ENCODE results near the gene CCT5. TPM values are rescaled to one million over a fixed set of nuclear protein-coding genes. Genes with fewer than 3 reads are reported as not detected.
"Not testable (repeated sequence)": the region's sequence is repeated elsewhere in the genome, so short reads cannot be mapped to it uniquely, and the experiment has no call there.

The CCT5 gene
- total and polyA plus RNA-seq, 2 donors from 2014 or later: 130 to 136 TPM

DNA sequence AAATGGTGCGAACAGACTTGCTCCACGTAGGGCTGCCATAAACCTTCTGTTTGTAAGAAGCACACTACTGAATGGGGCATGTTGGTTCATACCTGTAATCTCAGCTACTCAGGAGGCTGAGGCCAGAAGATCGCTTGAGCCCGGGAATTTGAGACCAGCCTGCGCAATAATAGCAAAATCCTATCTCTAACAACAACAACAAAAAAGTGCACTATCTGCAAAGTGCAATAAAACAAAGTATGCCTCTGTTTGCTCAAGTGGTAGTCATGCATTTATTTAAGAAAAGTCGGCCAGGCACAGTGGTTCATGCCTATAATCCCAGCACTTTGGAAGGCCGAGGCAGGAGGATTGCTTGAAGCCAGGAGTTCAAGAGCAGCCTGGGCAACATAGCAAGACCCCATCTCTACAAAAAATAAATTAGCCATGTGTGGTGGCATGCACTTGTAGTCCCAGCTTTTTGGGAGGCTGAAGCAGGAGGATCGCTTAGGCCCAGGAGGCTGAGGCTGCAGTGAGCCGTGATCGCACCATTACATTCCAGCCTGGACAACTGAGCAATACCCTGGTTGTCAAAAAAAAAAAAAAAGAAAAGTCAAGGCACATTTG lies 5.6 kb upstream of the CCT5 start:
- TF ChIP-seq, protein P1, sequence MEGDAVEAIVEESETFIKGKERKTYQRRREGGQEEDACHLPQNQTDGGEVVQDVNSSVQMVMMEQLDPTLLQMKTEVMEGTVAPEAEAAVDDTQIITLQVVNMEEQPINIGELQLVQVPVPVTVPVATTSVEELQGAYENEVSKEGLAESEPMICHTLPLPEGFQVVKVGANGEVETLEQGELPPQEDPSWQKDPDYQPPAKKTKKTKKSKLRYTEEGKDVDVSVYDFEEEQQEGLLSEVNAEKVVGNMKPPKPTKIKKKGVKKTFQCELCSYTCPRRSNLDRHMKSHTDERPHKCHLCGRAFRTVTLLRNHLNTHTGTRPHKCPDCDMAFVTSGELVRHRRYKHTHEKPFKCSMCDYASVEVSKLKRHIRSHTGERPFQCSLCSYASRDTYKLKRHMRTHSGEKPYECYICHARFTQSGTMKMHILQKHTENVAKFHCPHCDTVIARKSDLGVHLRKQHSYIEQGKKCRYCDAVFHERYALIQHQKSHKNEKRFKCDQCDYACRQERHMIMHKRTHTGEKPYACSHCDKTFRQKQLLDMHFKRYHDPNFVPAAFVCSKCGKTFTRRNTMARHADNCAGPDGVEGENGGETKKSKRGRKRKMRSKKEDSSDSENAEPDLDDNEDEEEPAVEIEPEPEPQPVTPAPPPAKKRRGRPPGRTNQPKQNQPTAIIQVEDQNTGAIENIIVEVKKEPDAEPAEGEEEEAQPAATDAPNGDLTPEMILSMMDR (IDR thresholded peaks at IDR 0.05; ENCODE audit: borderline replicate concordance, extremely low read depth, insufficient read depth): no peak
- intact Hi-C loops (cut with DNase I): no loop called here
- Histone ChIP-seq H3K4me1 (ENCODE audit: control insufficient read depth in 2 of 3, insufficient read depth in 2 of 3, low read depth in 1 of 3, low read length in 3 of 3) (peaks cover 0 to 8% (median 7%) of the 10 kb centered on the region in 3 donors), H3K4me3 (ENCODE audit: low read length in 3 of 3) (no peak overlapping the region), H3K9me3 (ENCODE audit: control insufficient read depth in 2 of 3, insufficient read depth in 1 of 3, low read length in 3 of 3) (no peaks in the 10 kb centered on the region), H3K27ac (ENCODE audit: low read depth in 2 of 2, low read length in 2 of 2) (no peak overlapping the region), H3K9ac (ENCODE audit: low read length in 3 of 3) (no peak overlapping the region), H3K36me3 (ENCODE audit: control insufficient read depth in 2 of 3, insufficient read depth in 3 of 3, low read length in 3 of 3) (no peaks in the 10 kb centered on the region), H3K27me3 (ENCODE audit: control insufficient read depth, insufficient read depth, low read length) (no peaks in the 10 kb centered on the region)
- DNase-seq: no peak
- no peak for FAIRE-seq

DNA sequence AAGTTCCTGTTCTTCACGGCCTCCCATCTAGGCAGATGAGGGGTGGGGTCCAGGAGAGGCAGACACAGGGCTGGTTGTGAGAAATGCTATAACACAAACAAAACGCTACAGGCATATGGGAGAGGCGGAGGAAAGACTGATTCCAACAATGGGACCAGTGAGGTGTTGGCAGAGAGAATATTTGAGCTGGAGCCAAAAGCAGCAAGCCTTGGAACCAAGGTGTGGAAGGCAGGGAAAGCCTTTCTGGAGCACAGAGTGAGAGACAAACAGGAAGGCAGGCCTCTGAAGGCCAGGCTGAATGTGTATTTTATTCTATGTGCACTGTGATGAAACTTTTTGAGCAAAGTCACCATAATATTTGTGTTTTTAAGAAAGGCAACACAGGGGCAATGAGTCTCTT lies 3.3 kb upstream of the CCT5 start:
- FAIRE-seq (no peak), DNase-seq (no peak)
- Histone ChIP-seq H3K4me3 (ENCODE audit: low read length in 3 of 3) (no peak overlapping the region), H3K9me3 (ENCODE audit: control insufficient read depth in 2 of 3, insufficient read depth in 1 of 3, low read length in 3 of 3) (no peaks in the 10 kb centered on the region), H3K27ac (ENCODE audit: low read depth in 2 of 2, low read length in 2 of 2) (no peak overlapping the region), H3K4me1 (ENCODE audit: control insufficient read depth in 2 of 3, insufficient read depth in 2 of 3, low read depth in 1 of 3, low read length in 3 of 3) (peaks cover 0 to 17% (median 16%) of the 10 kb centered on the region in 3 donors), H3K27me3 (ENCODE audit: control insufficient read depth, insufficient read depth, low read length) (no peaks in the 10 kb centered on the region), H3K9ac (ENCODE audit: low read length in 3 of 3) (no peak overlapping the region), H3K36me3 (ENCODE audit: control insufficient read depth in 2 of 3, insufficient read depth in 3 of 3, low read length in 3 of 3) (no peaks in the 10 kb centered on the region)
- TF ChIP-seq, protein P1 (IDR thresholded peaks at IDR 0.05; ENCODE audit: borderline replicate concordance, extremely low read depth, insufficient read depth): no peak
- intact Hi-C loops (cut with DNase I): no loop called here

DNA sequence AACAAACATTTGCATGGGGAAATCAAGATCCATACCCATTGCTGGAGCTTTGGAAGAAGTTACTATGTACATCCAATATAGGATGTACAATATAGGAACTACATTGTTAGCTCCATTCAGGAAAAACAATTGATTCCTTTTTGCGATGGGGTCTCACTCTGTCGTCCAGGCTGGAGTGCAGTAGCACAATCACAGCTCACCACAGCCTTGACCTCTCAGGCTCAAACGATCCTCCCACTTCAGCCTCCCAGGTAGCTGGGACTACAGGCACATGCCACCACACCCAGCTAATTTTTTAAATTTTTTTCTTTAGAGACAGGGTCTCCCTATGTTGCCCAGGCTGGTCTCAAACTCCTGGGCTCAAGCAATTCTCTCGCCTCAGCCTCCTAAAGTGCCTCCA lies 2.9 kb upstream of the CCT5 start:
- H3K4me3 ChIP-seq (ENCODE audit: low read length in 3 of 3); intact Hi-C loops (cut with DNase I); DNase-seq; FAIRE-seq; H3K9me3 ChIP-seq (ENCODE audit: control insufficient read depth in 2 of 3, insufficient read depth in 1 of 3, low read length in 3 of 3); H3K36me3 ChIP-seq (ENCODE audit: control insufficient read depth in 2 of 3, insufficient read depth in 3 of 3, low read length in 3 of 3); H3K9ac ChIP-seq (ENCODE audit: low read length in 3 of 3); H3K27ac ChIP-seq (ENCODE audit: low read depth in 2 of 2, low read length in 2 of 2); H3K27me3 ChIP-seq (ENCODE audit: control insufficient read depth, insufficient read depth, low read length): not testable (repeated sequence)
- peaks cover 0 to 19% (median 18%) of the 10 kb centered on the region in 3 donors for H3K4me1 ChIP-seq (ENCODE audit: control insufficient read depth in 2 of 3, insufficient read depth in 2 of 3, low read depth in 1 of 3, low read length in 3 of 3)

DNA sequence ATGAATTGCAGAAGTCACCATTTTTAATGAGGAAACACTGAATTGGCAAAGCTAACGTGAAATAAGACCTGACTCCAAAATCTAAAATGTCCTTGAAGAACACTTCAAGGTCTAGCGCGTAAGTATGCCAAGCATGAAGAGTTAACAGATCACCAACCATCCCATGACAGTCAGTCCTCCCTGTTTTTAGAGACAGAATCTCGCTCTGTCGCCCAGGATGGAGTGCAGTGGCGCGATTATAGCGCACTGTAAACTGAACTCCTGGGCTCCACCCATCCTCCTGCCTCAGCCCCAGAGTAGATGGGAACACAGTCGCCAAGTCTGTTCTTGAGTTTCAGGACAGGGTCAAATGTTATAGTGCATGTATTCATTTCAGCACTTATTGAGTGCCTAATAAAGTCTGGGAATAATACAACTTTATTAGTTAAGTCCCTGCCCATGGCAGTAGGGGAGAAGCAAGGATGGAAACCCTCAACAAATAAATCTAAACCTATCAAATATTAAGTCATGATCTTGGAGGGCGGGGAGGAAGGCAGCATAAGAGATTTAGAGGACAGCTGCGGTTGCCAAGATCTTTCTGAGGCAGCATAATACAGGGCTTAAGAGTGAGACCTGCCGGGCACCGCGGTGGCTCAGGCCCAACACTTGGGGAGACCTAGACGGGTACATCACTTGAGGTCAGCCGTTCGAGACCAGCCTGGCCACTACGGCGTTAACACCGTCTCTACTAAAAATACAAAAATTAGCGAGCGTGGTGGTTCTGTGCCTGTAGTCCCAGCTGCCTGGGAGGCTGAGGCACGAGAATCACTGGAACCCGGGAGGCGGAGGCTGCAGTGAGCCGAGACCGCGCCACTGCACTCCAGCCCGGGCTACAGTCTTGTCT lies 1.5 kb upstream of the CCT5 start:
- DNase-seq: peak in 3 of 5 donors; percentile 21 to 64 (median 58)
- FAIRE-seq: no peak
- Histone ChIP-seq H3K4me3 (ENCODE audit: low read length in 3 of 3) (peak overlapping the region; percentile 91 to 98 (median 98)), H3K4me1 (ENCODE audit: control insufficient read depth in 2 of 3, insufficient read depth in 2 of 3, low read depth in 1 of 3, low read length in 3 of 3) (peaks cover 0 to 19% (median 18%) of the 10 kb centered on the region in 3 donors), H3K36me3 (ENCODE audit: control insufficient read depth in 2 of 3, insufficient read depth in 3 of 3, low read length in 3 of 3) (peaks cover 0 to 3% (median 0%) of the 10 kb centered on the region in 3 donors), H3K9ac (ENCODE audit: low read length in 3 of 3) (peak overlapping the region; percentile 9 to 95 (median 93)), H3K9me3 (ENCODE audit: control insufficient read depth in 2 of 3, insufficient read depth in 1 of 3, low read length in 3 of 3) (no peaks in the 10 kb centered on the region), H3K27me3 (ENCODE audit: control insufficient read depth, insufficient read depth, low read length) (no peaks in the 10 kb centered on the region), H3K27ac (ENCODE audit: low read depth in 2 of 2, low read length in 2 of 2) (peak overlapping the region in 1 of 2 donors; percentile 99)
- intact Hi-C loops (cut with DNase I): no loop called here
- TF ChIP-seq, protein P1 (IDR thresholded peaks at IDR 0.05; ENCODE audit: borderline replicate concordance, extremely low read depth, insufficient read depth): no peak
